D341Med (cell line): ENCODE results near the gene GLUD1.
"Not testable (repeated sequence)": the region's sequence is repeated elsewhere in the genome, so short reads cannot be mapped to it uniquely, and the experiment has no call there.

ENCODE experiments used
- DNase-seq: peaks from one replicate; pipeline ENCODE4 v3.0.0; 2012; ENCODE audit warnings: low spot score

Gene GLUD1

DNA sequence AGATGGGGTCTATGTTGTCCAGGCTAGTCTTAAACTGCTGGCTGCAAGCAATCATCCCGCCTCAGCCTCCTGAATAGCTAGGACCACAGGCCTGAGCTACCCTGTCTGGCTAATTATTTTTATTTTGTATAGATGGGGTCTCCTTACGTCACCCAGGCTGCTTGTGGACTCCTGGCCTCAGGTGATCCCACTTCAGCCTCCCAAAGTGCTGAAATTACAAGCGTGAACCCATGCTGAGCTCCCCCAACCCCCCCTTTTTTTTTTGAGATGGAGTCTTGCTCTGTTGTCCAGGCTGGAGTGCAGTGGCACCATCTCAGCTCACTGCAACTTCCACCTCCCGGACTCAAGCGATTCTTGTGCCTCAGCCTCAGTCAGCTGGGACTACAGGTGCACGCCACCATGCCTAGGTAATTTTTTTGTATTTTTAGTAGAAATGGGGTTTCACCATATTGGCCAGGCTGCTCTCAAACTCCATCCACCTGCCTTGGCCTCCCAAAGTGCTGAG is 49.2 kb downstream of the GLUD1 start:
- no peak for DNase-seq

DNA sequence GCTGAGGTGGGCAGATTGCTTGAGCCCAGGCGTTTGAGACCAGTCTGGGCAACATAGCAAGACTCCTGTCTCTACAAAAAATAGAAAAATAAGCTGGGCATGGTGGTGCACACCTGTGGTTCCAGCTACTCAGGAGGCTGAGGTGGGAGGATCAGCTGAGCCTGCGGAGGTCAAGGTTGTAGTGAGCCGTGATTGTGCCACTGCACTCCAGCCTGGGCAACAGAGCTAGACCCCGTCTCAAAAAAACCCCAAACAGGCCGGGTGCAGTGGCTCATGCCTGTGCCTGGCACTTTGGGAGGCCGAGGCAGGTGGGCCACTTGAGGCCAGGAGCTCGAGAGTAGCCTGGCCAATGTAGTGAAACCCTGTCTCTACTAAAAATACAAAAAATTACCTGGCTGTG is 51.1 kb downstream of the GLUD1 start:
- DNase-seq, result not testable (repeated sequence)

DNA sequence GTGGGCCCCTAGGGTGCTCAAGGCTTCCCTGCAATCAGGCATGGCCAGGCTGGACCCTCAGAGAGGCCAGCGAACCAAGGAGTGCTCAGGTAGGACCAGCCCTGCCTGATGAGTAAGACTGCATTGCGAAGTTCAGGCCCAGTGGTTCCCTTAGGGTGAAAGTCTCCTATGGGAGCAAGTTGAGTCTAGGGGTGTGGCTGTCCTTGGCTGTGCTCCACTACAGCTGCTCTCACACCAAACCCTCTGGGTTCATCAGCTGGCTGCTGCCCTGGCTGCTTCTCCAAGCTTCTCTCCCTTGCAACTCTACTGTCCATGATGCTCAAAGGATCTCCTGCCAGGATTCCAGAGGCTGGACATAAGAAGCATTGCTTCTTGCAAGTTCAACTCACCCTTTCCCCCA is 55.9 kb downstream of the GLUD1 start:
- no peak for DNase-seq

DNA sequence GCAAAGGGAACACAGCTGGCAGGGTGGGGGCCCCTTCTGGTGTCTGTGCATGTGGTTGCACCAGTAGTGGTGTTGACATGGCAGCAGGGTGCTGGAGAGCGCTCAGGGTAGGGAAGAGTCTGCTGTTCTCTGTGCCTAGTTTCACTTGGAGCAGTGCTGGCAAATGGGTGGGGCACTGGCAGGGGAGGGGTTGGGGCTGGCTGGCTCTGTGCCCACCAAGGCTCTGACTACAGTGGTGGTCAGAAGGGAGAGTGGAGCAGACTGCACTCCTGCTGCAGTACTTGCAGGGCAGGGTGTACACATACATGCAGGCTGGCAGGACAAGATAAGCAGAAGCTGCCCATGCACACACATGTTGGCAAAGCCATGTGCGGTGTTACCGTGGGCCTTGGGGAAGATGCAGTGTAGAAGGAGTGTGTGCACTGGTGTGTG is 56.3 kb downstream of the GLUD1 start:
- DNase-seq, result no peak

DNA sequence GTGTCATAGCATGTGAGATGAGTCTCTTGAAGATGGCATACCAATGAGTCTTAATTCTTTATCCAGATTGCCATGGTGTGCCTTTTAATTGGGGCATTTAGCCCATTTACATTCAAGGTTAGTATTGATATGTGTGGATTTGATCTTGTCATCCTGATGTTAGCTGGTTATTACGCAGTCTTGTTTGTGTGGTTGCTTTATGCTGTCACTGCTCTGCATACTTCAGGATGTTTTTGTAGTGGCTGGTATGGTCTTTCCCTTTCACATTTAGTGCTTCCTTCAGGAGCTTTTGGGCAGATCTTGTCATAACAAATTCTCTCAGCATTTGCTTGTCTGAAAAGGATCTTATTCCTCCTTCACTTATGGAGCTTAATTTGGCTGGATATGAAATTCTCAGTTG is 58.0 kb downstream of the GLUD1 start:
- no peak for DNase-seq

DNA sequence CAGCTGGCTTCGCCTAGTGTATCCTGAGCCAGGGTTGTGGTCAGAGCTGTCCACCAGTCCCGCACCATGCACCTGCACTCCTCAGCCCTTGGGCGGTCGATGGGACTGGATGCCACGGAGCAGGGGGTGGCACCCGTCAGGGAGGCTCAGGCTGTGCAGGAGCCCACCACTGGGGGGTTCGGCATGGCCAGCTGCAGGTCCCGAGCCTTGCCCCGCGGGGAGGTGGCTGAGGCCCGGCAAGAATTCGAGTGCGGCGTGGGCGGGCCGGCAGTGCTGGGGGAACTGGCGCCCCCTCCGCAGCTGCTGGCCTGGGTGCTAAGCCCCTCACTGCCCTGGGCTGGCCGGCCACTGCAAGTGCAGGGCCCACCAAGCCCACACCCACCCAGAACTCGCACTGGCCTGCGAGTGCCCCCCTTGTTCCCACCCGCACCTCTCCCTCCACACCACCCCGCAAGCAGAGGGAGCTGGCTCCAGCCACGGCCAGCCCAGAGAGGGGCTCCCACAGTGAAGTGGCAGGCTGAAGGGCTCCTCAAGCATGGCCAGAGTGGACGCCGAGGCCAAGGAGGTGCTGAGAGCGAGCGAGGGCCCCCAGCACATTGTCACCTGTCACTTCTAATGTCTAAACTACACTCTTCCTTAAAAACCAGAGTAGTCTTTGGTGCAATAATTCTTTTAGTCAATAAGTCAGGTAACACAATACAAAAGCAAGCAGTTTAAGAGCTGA is 63.6 kb downstream of the GLUD1 start:
- DNase-seq, result no peak

GRCh38 chr10:87030419-87030818 is 64.2 kb downstream of the GLUD1 start:
- not testable (repeated sequence) for DNase-seq

DNA sequence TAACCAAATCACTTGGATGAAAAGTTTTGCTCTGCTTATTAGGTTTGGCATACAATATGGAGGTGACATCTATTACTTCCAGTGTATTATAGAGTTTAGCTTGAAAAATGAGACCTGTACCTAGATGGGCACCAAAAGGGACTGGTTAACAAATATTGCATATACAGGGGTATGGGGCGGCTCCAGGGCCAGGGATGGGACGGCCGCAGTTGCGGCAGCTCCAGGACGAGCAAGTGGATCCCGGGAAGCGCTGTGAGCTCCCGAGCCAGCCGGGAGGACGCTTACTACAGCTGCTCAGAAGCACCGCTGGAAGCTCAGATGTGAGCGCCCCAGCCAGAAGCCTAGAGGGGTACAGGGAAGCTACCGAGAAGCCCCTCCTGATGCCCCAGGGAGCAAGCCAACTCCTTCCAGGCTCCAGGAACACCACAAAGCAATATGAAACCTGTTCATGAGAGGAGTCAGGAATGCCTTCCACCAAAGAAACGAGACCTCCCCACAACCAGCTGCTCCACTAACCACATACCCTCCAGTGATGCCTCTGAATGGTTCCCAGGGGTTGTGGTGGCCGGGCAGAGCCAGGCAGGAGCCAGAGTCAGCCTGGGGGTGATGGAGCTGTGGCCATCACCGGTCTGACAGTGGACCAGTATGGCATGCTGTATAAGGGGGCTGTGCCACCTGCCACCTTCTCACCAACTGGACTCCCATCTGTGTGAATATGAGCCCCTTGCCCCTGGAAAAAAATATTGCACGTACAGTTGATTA is 67.7 kb downstream of the GLUD1 start:
- not testable (repeated sequence) for DNase-seq

DNA sequence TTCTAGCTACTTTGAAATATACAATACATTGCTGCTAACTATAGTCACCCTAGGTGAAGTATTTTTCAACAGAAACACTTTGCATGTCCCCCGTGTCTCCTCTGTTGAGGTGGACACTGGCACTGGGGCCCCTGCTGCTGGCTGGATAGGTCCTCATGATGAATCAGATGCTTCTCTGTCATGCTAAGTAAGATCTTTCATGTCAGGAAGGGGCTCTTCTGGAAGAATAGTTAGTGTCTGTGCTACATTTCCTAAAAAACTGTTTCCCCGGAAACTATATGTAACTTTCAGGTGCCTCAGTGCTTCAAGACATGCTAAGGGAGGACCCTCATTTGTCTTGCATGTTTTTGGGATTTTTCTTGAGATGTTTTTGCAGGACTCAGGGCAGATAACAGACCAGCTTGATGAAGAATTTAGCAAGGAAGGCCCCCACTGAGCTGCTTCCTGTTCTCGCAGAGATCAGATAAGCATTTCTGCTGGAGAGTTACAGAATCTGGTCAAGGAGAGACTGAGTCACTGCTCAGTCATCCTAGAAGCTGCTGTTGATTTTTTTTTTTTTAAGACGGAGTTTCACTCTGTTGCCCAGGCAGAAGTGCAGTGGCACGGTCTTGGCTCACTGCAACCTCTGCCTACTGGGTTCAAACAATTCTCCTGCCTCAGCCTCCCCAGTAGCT is 69.2 kb downstream of the GLUD1 start:
- not testable (repeated sequence) for DNase-seq

DNA sequence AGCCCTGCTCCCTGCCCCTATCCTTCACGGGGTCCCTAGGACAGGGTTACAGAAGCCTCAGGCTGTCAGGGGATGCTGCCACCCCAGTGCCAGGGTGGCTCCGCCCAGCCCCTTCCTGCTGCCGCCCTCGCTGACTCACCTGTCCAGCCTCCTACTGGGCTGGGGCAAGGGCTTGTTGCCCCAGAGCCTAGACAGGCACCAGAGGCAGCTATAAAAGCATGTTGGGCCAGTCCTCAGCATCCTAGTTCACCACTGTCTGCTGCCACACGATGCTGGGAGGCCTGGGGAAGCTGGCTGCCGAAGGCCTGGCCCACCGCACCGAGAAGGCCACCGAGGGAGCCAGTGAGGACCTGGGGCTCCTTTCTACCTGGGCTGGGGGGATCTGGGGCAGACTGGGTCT is 74.6 kb downstream of the GLUD1 start, which contains the start of gene FAM25A:
TSS of gene FAM25A (plus strand) at position 239 of the 400 bp plus-strand sequence. CDS start at position 270, 31 bp downstream.
- not testable (repeated sequence) for DNase-seq

GRCh38 chr10:87019504-87019903 is 75.1 kb downstream of the GLUD1 start:
- not testable (repeated sequence) for DNase-seq

- DNase-seq, result not testable (repeated sequence)
These were observed 75.6 kb downstream of the GLUD1 start for GRCh38 chr10:87019066-87019465.

GRCh38 chr10:87018127-87018526 is 76.5 kb downstream of the GLUD1 start:
- not testable (repeated sequence) for DNase-seq

- not testable (repeated sequence) for DNase-seq
These were observed 79.5 kb downstream of the GLUD1 start for GRCh38 chr10:87014986-87015716.

- DNase-seq, result not testable (repeated sequence)
These were observed 81.1 kb downstream of the GLUD1 start for GRCh38 chr10:87013528-87013927.

DNA sequence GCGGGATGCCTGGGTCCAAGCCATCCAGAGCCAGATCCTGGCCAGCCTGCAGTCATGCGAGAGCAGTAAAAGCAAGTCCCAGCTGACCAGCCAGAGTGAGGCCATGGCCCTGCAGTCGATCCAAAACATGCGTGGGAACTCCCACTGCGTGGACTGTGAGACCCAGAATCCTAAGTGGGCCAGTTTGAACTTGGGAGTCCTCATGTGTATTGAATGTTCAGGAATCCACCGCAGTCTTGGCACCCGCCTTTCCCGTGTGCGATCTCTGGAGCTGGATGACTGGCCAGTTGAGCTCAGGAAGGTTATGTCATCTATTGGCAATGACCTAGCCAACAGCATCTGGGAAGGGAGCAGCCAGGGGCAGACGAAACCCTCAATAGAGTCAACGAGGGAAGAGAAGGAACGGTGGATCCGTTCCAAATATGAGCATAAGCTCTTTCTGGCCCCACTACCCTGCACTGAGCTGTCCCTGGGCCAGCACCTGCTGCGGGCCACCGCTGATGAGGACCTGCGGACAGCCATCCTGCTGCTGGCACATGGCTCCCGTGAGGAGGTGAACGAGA is 85.4 kb downstream of the GLUD1 start:
- not testable (repeated sequence) for DNase-seq

- not testable (repeated sequence) for DNase-seq
These were observed 86.3 kb downstream of the GLUD1 start for GRCh38 chr10:87008303-87008702.

DNA sequence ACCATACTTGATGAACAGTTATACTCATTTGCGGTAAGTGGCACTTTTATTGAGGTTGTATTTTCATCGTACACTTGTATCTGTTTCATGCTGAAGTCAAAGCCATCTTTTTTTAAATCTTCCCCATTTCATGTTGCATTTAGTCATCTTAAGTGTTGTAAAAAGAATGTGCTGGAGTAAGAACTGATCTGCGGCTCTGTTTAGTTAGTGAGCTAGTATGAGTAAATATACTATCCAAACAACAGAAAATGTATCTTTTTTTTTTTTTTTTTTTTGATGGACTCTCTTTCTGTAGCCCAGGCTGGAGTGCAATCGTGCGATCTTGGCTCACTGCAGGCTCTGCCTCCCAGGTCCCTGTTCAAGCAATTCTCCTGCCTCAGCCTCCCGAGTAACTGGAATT is 87.0 kb downstream of the GLUD1 start:
- not testable (repeated sequence) for DNase-seq

GRCh38 chr10:87007124-87007523 is 87.5 kb downstream of the GLUD1 start:
- DNase-seq, result not testable (repeated sequence)

GRCh38 chr10:87000491-87000890 is 94.2 kb downstream of the GLUD1 start:
- DNase-seq, result no peak
